Activated naive CD4-positive, alpha-beta T cell treated with anti-CD3 and anti-CD28 coated beads for 36 hours (primary cell): ENCODE measurements around the gene XAB2. TPM values are rescaled to one million over a fixed set of nuclear protein-coding genes. Genes with fewer than 3 reads are reported as not detected.

Experiments used
- CTCF ChIA-PET: fragments of 350-600 bp; sonication (Branson Sonifier 250); formaldehyde crosslinking; loops from one replicate; lab custom pipeline; 2021; ENCODE audit warnings: antibody characterized with exemption; lab: Charles Lee
- DNase-seq: peaks from one replicate; pipeline ENCODE4 v3.0.0-alpha.2; 2020
- H3K27ac Mint-ChIP-seq: one replicate; pipeline ENCODE4 v1.8.0; 2021; ENCODE audit warnings: mild to moderate bottlenecking, mixed read lengths
- H3K27me3 Mint-ChIP-seq: one replicate; pipeline ENCODE4 v1.8.0; 2021; ENCODE audit warnings: low read depth, mixed read lengths
- H3K36me3 Mint-ChIP-seq: one replicate; pipeline ENCODE4 v1.8.0; 2021; ENCODE audit warnings: low read depth, mixed read lengths
- H3K4me1 Mint-ChIP-seq: one replicate; pipeline ENCODE4 v1.8.0; 2021; ENCODE audit warnings: low read depth, mixed read lengths
- H3K4me3 Mint-ChIP-seq: one replicate; pipeline ENCODE4 v1.8.0; 2021; ENCODE audit warnings: mild to moderate bottlenecking, moderate library complexity, mixed read lengths
- H3K9me3 Mint-ChIP-seq: one replicate; pipeline ENCODE4 v1.8.0; 2021; ENCODE audit warnings: mixed read lengths
- intact Hi-C: fragments of 100-400 bp; cut with micrococcal nuclease; formaldehyde crosslinking; loops from one replicate; pipeline ENCODE4 v1.15.1; 2023
- total RNA-seq, 2 experiments: library from RNA; stranded (reverse); gene quantifications; one replicate each; pipeline ENCODE4 v1.2.3, GENCODE V29; 2021

XAB2 gene
- total RNA-seq, 2 experiments from 2014 or later: 60.0 to 60.4 TPM

- H3K4me3 Mint-ChIP-seq: no peak overlapping the region
- H3K9me3 Mint-ChIP-seq: no peaks in the 10 kb centered on the region
- CTCF ChIA-PET: no interaction called here
- no peaks in the 10 kb centered on the region for H3K36me3 Mint-ChIP-seq
- H3K27ac Mint-ChIP-seq: no peak overlapping the region
- peaks cover 4% of the 10 kb centered on the region for H3K4me1 Mint-ChIP-seq
- H3K27me3 Mint-ChIP-seq: peaks cover 7% of the 10 kb centered on the region
- no peak for DNase-seq
- intact Hi-C loops: no loop called here
Observed at GRCh38 chr19:7665076-7665475, 35.7 kb upstream of the XAB2 start.

- no peaks in the 10 kb centered on the region for H3K27me3 Mint-ChIP-seq
- H3K9me3 Mint-ChIP-seq: no peaks in the 10 kb centered on the region
- peaks cover 3% of the 10 kb centered on the region for H3K4me1 Mint-ChIP-seq
- DNase-seq: no peak
- CTCF ChIA-PET: interaction anchor here (0.7 kb wide), 1 partner anchor 1695 kb away, joined by 3 read pairs; no protein-coding TSS in a partner anchor
- H3K36me3 Mint-ChIP-seq: no peaks in the 10 kb centered on the region
- no peak overlapping the region for H3K4me3 Mint-ChIP-seq
- intact Hi-C loops: no loop called here
- no peak overlapping the region for H3K27ac Mint-ChIP-seq
Observed at GRCh38 chr19:7663706-7664105, 34.4 kb upstream of the XAB2 start.

GRCh38 chr19:7662657-7663056 lies 33.3 kb upstream of the XAB2 start:
- intact Hi-C loops: no loop called here
- CTCF ChIA-PET: interaction anchor here (1.0 kb wide), 1 partner anchor 18 kb away, joined by 3 read pairs; the partner anchor contains the start of gene TRAPPC5
- Mint-ChIP-seq H3K4me1 (peaks cover 11% of the 10 kb centered on the region), H3K27ac (no peak overlapping the region), H3K4me3 (no peak overlapping the region), H3K9me3 (no peaks in the 10 kb centered on the region), H3K36me3 (no peaks in the 10 kb centered on the region), H3K27me3 (no peaks in the 10 kb centered on the region)
- DNase-seq: no peak

GRCh38 chr19:7661744-7662538 lies 32.6 kb upstream of the XAB2 start:
- Mint-ChIP-seq H3K4me1 (peaks cover 18% of the 10 kb centered on the region), H3K4me3 (no peak overlapping the region), H3K27me3 (no peaks in the 10 kb centered on the region), H3K27ac (no peak overlapping the region), H3K9me3 (no peaks in the 10 kb centered on the region), H3K36me3 (no peaks in the 10 kb centered on the region)
- intact Hi-C loops: no loop called here
- CTCF ChIA-PET: interaction anchor here (0.6 to 1.5 kb wide), 4 partner anchors 11 to 592 kb away, joined by 3 to 10 read pairs (median 4); partner anchors contain the start of gene TRAPPC5
- DNase-seq: no peak

- peak overlapping the region; percentile 78 for H3K27ac Mint-ChIP-seq
- peaks cover 23% of the 10 kb centered on the region for H3K4me1 Mint-ChIP-seq
- no peaks in the 10 kb centered on the region for H3K9me3 Mint-ChIP-seq
- peak overlapping the region; percentile 75 for H3K4me3 Mint-ChIP-seq
- CTCF ChIA-PET: interaction anchor here (1.4 to 2.4 kb wide), 2 partner anchors 22 to 90 kb away, joined by 4 to 12 read pairs; partner anchors contain the start of gene TRAPPC5
- no peaks in the 10 kb centered on the region for H3K36me3 Mint-ChIP-seq
- intact Hi-C loops: loop anchor here (1.0 kb wide), 1 partner anchor 22 kb away; the partner anchor contains the start of gene TRAPPC5
- H3K27me3 Mint-ChIP-seq: no peaks in the 10 kb centered on the region
- DNase-seq: peak; percentile 81
Observed at GRCh38 chr19:7658219-7658686, 28.9 kb upstream of the XAB2 start.

GRCh38 chr19:7657131-7657751 lies 27.9 kb upstream of the XAB2 start:
- DNase-seq: peak; percentile 59
- intact Hi-C loops: no loop called here
- H3K4me3 Mint-ChIP-seq: no peak overlapping the region
- H3K4me1 Mint-ChIP-seq: peaks cover 29% of the 10 kb centered on the region
- H3K36me3 Mint-ChIP-seq: no peaks in the 10 kb centered on the region
- CTCF ChIA-PET: interaction anchor here (0.6 to 2.4 kb wide), 3 partner anchors 23 to 516 kb away, joined by 3 to 12 read pairs (median 7); partner anchors contain the start of gene TRAPPC5
- no peaks in the 10 kb centered on the region for H3K27me3 Mint-ChIP-seq
- H3K27ac Mint-ChIP-seq: peak overlapping the region; percentile 24
- no peaks in the 10 kb centered on the region for H3K9me3 Mint-ChIP-seq

- Mint-ChIP-seq H3K4me3 (no peak overlapping the region), H3K4me1 (peaks cover 31% of the 10 kb centered on the region), H3K27me3 (no peaks in the 10 kb centered on the region), H3K9me3 (no peaks in the 10 kb centered on the region), H3K36me3 (no peaks in the 10 kb centered on the region), H3K27ac (no peak overlapping the region)
- intact Hi-C loops: no loop called here
- DNase-seq: no peak
- CTCF ChIA-PET: interaction anchor here (1.7 to 6.3 kb wide), 3 partner anchors 25 to 144 kb away, joined by 4 to 46 read pairs (median 9); partner anchors contain the start of gene TRAPPC5
Observed at GRCh38 chr19:7655581-7655980, 26.2 kb upstream of the XAB2 start.

- no peak overlapping the region for H3K4me3 Mint-ChIP-seq
- H3K4me1 Mint-ChIP-seq: peaks cover 31% of the 10 kb centered on the region
- no peaks in the 10 kb centered on the region for H3K36me3 Mint-ChIP-seq
- H3K27me3 Mint-ChIP-seq: no peaks in the 10 kb centered on the region
- H3K27ac Mint-ChIP-seq: no peak overlapping the region
- H3K9me3 Mint-ChIP-seq: no peaks in the 10 kb centered on the region
- no peak for DNase-seq
- intact Hi-C loops: no loop called here
- CTCF ChIA-PET: interaction anchor here (0.9 to 6.3 kb wide), 3 partner anchors 27 to 145 kb away, joined by 3 to 46 read pairs (median 9); partner anchors contain the start of gene TRAPPC5
Observed at GRCh38 chr19:7654401-7654800, 25.1 kb upstream of the XAB2 start.

- CTCF ChIA-PET: interaction anchor here (0.7 to 6.3 kb wide), 15 partner anchors 8 to 152 kb away, joined by 3 to 46 read pairs (median 4); partner anchors contain the start of genes PET100, RETN, TRAPPC5 and XAB2
- peak overlapping the region; percentile 65 for H3K4me3 Mint-ChIP-seq
- H3K27ac Mint-ChIP-seq: no peak overlapping the region
- H3K36me3 Mint-ChIP-seq: no peaks in the 10 kb centered on the region
- DNase-seq: peak; percentile 92
- H3K27me3 Mint-ChIP-seq: no peaks in the 10 kb centered on the region
- H3K4me1 Mint-ChIP-seq: peaks cover 14% of the 10 kb centered on the region
- intact Hi-C loops: loop anchor here (1.0 kb wide), 2 partner anchors 28 to 147 kb away; partner anchors contain the start of gene TRAPPC5
- no peaks in the 10 kb centered on the region for H3K9me3 Mint-ChIP-seq
Observed at GRCh38 chr19:7652061-7652641, 22.8 kb upstream of the XAB2 start.

GRCh38 chr19:7650148-7650547 lies 20.8 kb upstream of the XAB2 start:
- CTCF ChIA-PET: interaction anchor here (0.6 to 6.3 kb wide), 4 partner anchors 12 to 168 kb away, joined by 3 to 46 read pairs (median 3); partner anchors contain the start of gene TRAPPC5
- H3K27ac Mint-ChIP-seq: no peak overlapping the region
- intact Hi-C loops: no loop called here
- no peaks in the 10 kb centered on the region for H3K27me3 Mint-ChIP-seq
- H3K4me3 Mint-ChIP-seq: no peak overlapping the region
- no peaks in the 10 kb centered on the region for H3K36me3 Mint-ChIP-seq
- no peaks in the 10 kb centered on the region for H3K9me3 Mint-ChIP-seq
- DNase-seq: no peak
- peaks cover 8% of the 10 kb centered on the region for H3K4me1 Mint-ChIP-seq

- CTCF ChIA-PET: interaction anchor here (0.7 to 1.6 kb wide), 4 partner anchors 11 to 398 kb away, joined by 3 to 5 read pairs (median 3); partner anchors contain the start of gene TRAPPC5
- Mint-ChIP-seq H3K4me3 (no peak overlapping the region), H3K27ac (no peak overlapping the region), H3K27me3 (no peaks in the 10 kb centered on the region), H3K36me3 (no peaks in the 10 kb centered on the region), H3K4me1 (peaks cover 8% of the 10 kb centered on the region), H3K9me3 (no peaks in the 10 kb centered on the region)
- no peak for DNase-seq
- intact Hi-C loops: no loop called here
Observed at GRCh38 chr19:7648265-7649014, 19.1 kb upstream of the XAB2 start.
